B cell (primary cell): Measurements from ENCODE around the gene KCNS1. TPM values are rescaled to one million over a fixed set of nuclear protein-coding genes. Genes with fewer than 3 reads are reported as not detected.

ENCODE experiments used
- ATAC-seq: fragments of 200-7000 bp; cut with Tn5 transposase; one replicate; pipeline ENCODE4 v1.10.0; 2021; ENCODE audit warnings: low read depth, mild to moderate bottlenecking, moderate number of reproducible peaks, moderate library complexity
- CTCF ChIA-PET: fragments of 350-600 bp; sonication (Branson Sonifier 250); formaldehyde crosslinking; loops from one replicate; lab custom pipeline; 2021; ENCODE audit warnings: antibody characterized with exemption, inconsistent platforms; lab: Charles Lee
- POLR2A ChIA-PET: fragments of 350-600 bp; sonication (Branson Sonifier 250); formaldehyde crosslinking; loops from one replicate; lab custom pipeline; 2021; ENCODE audit warnings: antibody characterized with exemption; lab: Charles Lee
- DNase-seq: peaks from one replicate; pipeline ENCODE4 v3.0.0; 2013
- H2AFZ ChIP-seq: 2 replicates; pipeline ENCODE4 v1.6.1; 2012; ENCODE audit warnings: mild to moderate bottlenecking, low read depth, low read length; ENCODE audit not compliant: insufficient read depth, poor library complexity, severe bottlenecking
- H3K27ac ChIP-seq, 2 donors: 1 replicate in 1 of 2; 2 replicates in 1 of 2; pipeline ENCODE4 v1.5.1; 2012 to 2013; ENCODE audit warnings: low read length in 2 of 2, mild to moderate bottlenecking in 2 of 2, moderate library complexity in 1 of 2
- H3K27me3 ChIP-seq, 4 experiments: fragments of 200-600 bp in 1 of 4; sonication (generic) in 1 of 4; replicated peaks in 1 of 4; 1 replicate in 2 of 4; 2 replicates in 2 of 4; pipeline versions ENCODE4 v1.6.1 to v1.7.0; 2013 to 2016; ENCODE audit warnings: low read length in 3 of 4, mild to moderate bottlenecking in 2 of 4, mixed read lengths in 1 of 4, moderate library complexity in 1 of 4; ENCODE audit not compliant: insufficient read depth in 4 of 4, control insufficient read depth in 3 of 4; ENCODE audit errors: control extremely low read depth in 1 of 4
- H3K36me3 ChIP-seq, 2 experiments: replicated peaks in 1 of 2; 1 replicate in 1 of 2; 2 replicates in 1 of 2; pipeline versions ENCODE4 v1.6.1 to v1.7.1; 2013; ENCODE audit warnings: low read length in 1 of 2; ENCODE audit not compliant: insufficient read depth in 2 of 2, control insufficient read depth in 1 of 2; ENCODE audit errors: control extremely low read depth in 1 of 2, extremely low read depth in 1 of 2
- H3K4me1 ChIP-seq, 2 donors: fragments of 200-600 bp in 1 of 2; sonication (generic) in 1 of 2; 1 replicate in 1 of 2; 2 replicates in 1 of 2; pipeline versions ENCODE4 v1.5.1 to v1.6.1; 2013 to 2017; ENCODE audit warnings: low read length in 2 of 2; ENCODE audit not compliant: control insufficient read depth in 2 of 2, insufficient read depth in 2 of 2
- H3K4me2 ChIP-seq: replicated peaks from 2 replicates; pipeline ENCODE3; 2012; ENCODE audit warnings: mild to moderate bottlenecking, low read depth, low read length; ENCODE audit not compliant: poor library complexity, severe bottlenecking
- H3K4me3 ChIP-seq, 5 experiments: fragments of 200-600 bp in 1 of 5; sonication (generic) in 1 of 5; 1 replicate in 3 of 5; 2 replicates in 2 of 5; pipeline versions ENCODE4 v1.5.1 to v1.7.0; 2011 to 2016; ENCODE audit warnings: low read length in 4 of 5, mild to moderate bottlenecking in 4 of 5, low read depth in 2 of 5, control low read depth in 1 of 5, moderate library complexity in 1 of 5; ENCODE audit not compliant: insufficient read depth in 1 of 5; ENCODE audit errors: control extremely low read depth in 1 of 5, extremely low read depth in 1 of 5
- H3K79me2 ChIP-seq: fragments of 200-600 bp; sonication (generic); one replicate; pipeline ENCODE4 v1.6.0; 2016; ENCODE audit warnings: low read length; ENCODE audit not compliant: control insufficient read depth, insufficient read depth
- H3K9ac ChIP-seq: fragments of 200-600 bp; sonication (generic); 2 replicates; pipeline ENCODE4 v1.6.1; 2017; ENCODE audit warnings: mild to moderate bottlenecking, low read length, moderate library complexity
- H3K9me3 ChIP-seq, 3 donors: one replicate each; pipeline versions ENCODE4 v1.6.1 to v1.7.1; 2013; ENCODE audit warnings: low read length in 2 of 3; ENCODE audit not compliant: control insufficient read depth in 2 of 3, insufficient read depth in 1 of 3; ENCODE audit errors: control extremely low read depth in 1 of 3
- H4K20me1 ChIP-seq: 2 replicates; pipeline ENCODE4 v1.6.0; 2012; ENCODE audit warnings: mild to moderate bottlenecking, low read length; ENCODE audit not compliant: insufficient read depth, control insufficient read depth, poor library complexity, severe bottlenecking
- H3K27ac Mint-ChIP-seq: one replicate; pipeline ENCODE4 v1.8.0; 2021; ENCODE audit warnings: mixed read lengths
- H3K27me3 Mint-ChIP-seq: one replicate; pipeline ENCODE4 v1.8.0; 2021; ENCODE audit warnings: mixed read lengths
- H3K4me1 Mint-ChIP-seq: one replicate; pipeline ENCODE4 v1.8.0; 2021; ENCODE audit warnings: mixed read lengths
- H3K4me3 Mint-ChIP-seq: one replicate; pipeline ENCODE4 v1.8.0; 2021; ENCODE audit warnings: mixed read lengths
- H3K9me3 Mint-ChIP-seq: one replicate; pipeline ENCODE4 v1.8.0; 2022; ENCODE audit warnings: mixed read lengths; ENCODE audit not compliant: insufficient read depth
- CTCF ChIP-seq: fragments of 200-600 bp; IDR thresholded peaks from one replicate; pipeline ENCODE4 v1.8.0; 2022; ENCODE audit warnings: antibody characterized with exemption, mild to moderate bottlenecking
- EZH2 ChIP-seq: IDR thresholded peaks from 2 replicates; pipeline ENCODE4 v1.6.1; 2012; ENCODE audit warnings: borderline replicate concordance, low read depth, mild to moderate bottlenecking, moderate library complexity, low read length; ENCODE audit not compliant: insufficient read depth, poor library complexity, severe bottlenecking
- WGBS: methylation state at CpG from one replicate; pipeline ENCODE4 v1.1.5; 2013; ENCODE audit warnings: missing lambda C conversion rate; ENCODE audit not compliant: insufficient coverage; 5-methylcytosine and 5-hydroxymethylcytosine counted together
- intact Hi-C: fragments of 100-400 bp; cut with micrococcal nuclease; formaldehyde crosslinking; loops from one replicate; pipeline ENCODE4 v1.10.0; 2022
- polyA plus RNA-seq: library from polyadenylated mRNA; depleted of rRNA; stranded (reverse); fragments of >200 nt; gene quantifications from 2 replicates; pipeline ENCODE4 v1.2.3, GENCODE V29; 2012
- total RNA-seq, 2 donors: library from RNA; stranded (reverse); fragments of 120-200 nt in 1 of 2; gene quantifications; 1 replicate in 1 of 2; 2 replicates in 1 of 2; pipeline versions ENCODE4 v1.2.3 to v1.2.4, GENCODE V29; 2013 to 2022

Gene KCNS1
- total and polyA plus RNA-seq, 2 donors (not counting 1 experiment from before 2014, with no cell fraction given): 0.04 TPM; not detected in 1

GRCh38 chr20:45111285-45111684 is 10.4 kb upstream of the KCNS1 start:
- no peaks in the 10 kb centered on the region for H3K4me1 Mint-ChIP-seq
- Histone ChIP-seq H3K27ac (no peak overlapping the region), H3K79me2 (no peaks in the 10 kb centered on the region), H3K36me3 (no peaks in the 10 kb centered on the region), H3K9ac (no peak overlapping the region), H3K9me3 (no peaks in the 10 kb centered on the region), H3K27me3 (peaks cover 0 to 5% (median 0%) of the 10 kb centered on the region in 4 experiments), H3K4me2 (no peak overlapping the region), H4K20me1 (no peaks in the 10 kb centered on the region), H3K4me1 (no peaks in the 10 kb centered on the region), H3K4me3 (no peak overlapping the region), H2AFZ (no peak overlapping the region)
- no peak overlapping the region for H3K27ac Mint-ChIP-seq
- WGBS: 90% methylated on average over 8 of the region's 11 CpGs
- ChIA-PET CTCF (interaction anchor here (0.5 to 4.5 kb wide), 10 partner anchors 10 to 427 kb away, joined by 3 to 32 read pairs (median 4); no protein-coding TSS in a partner anchor), POLR2A (interaction anchor here (0.7 kb wide), 1 partner anchor 100 kb away, joined by 4 read pairs; no protein-coding TSS in a partner anchor)
- intact Hi-C loops: no loop called here
- peaks cover 9% of the 10 kb centered on the region for H3K27me3 Mint-ChIP-seq
- no peaks in the 10 kb centered on the region for H3K9me3 Mint-ChIP-seq
- no peak overlapping the region for H3K4me3 Mint-ChIP-seq
- TF ChIP-seq EZH2: no peak
- TF ChIP-seq CTCF: no peak
- no peak for DNase-seq
- no peak for ATAC-seq

GRCh38 chr20:45110301-45110700 is 9.4 kb upstream of the KCNS1 start:
- Histone ChIP-seq H3K9ac (no peak overlapping the region), H3K79me2 (no peaks in the 10 kb centered on the region), H3K4me2 (no peak overlapping the region), H3K36me3 (no peaks in the 10 kb centered on the region), H3K27me3 (peaks cover 0 to 5% (median 0%) of the 10 kb centered on the region in 4 experiments), H3K27ac (no peak overlapping the region), H4K20me1 (no peaks in the 10 kb centered on the region), H3K4me1 (no peaks in the 10 kb centered on the region), H3K9me3 (no peaks in the 10 kb centered on the region), H3K4me3 (no peak overlapping the region), H2AFZ (no peak overlapping the region)
- Mint-ChIP-seq H3K9me3 (no peaks in the 10 kb centered on the region), H3K4me3 (no peak overlapping the region), H3K27ac (no peak overlapping the region), H3K27me3 (peaks cover 9% of the 10 kb centered on the region), H3K4me1 (no peaks in the 10 kb centered on the region)
- intact Hi-C loops: no loop called here
- CTCF ChIA-PET: interaction anchor here (0.6 to 4.5 kb wide), 7 partner anchors 11 to 100 kb away, joined by 3 to 32 read pairs (median 6); no protein-coding TSS in a partner anchor
- DNase-seq: no peak
- POLR2A ChIA-PET: no interaction called here
- no peak for ATAC-seq
- WGBS: 96% methylated on average over 11 of the region's 11 CpGs
- TF ChIP-seq CTCF (no peak), EZH2 (no peak)
